B cell (primary cell): ENCODE results near the gene FSCN2.

Experiments used
- EZH2 ChIP-seq: IDR thresholded peaks from 2 replicates; pipeline ENCODE4 v1.6.1; 2012; ENCODE audit warnings: borderline replicate concordance, low read depth, mild to moderate bottlenecking, moderate library complexity, low read length; ENCODE audit not compliant: insufficient read depth, poor library complexity, severe bottlenecking
- TF ChIP-seq, protein P1 (sequence below): fragments of 200-600 bp; IDR thresholded peaks from one replicate; pipeline ENCODE4 v1.8.0; 2022; ENCODE audit warnings: antibody characterized with exemption, mild to moderate bottlenecking

DNA sequence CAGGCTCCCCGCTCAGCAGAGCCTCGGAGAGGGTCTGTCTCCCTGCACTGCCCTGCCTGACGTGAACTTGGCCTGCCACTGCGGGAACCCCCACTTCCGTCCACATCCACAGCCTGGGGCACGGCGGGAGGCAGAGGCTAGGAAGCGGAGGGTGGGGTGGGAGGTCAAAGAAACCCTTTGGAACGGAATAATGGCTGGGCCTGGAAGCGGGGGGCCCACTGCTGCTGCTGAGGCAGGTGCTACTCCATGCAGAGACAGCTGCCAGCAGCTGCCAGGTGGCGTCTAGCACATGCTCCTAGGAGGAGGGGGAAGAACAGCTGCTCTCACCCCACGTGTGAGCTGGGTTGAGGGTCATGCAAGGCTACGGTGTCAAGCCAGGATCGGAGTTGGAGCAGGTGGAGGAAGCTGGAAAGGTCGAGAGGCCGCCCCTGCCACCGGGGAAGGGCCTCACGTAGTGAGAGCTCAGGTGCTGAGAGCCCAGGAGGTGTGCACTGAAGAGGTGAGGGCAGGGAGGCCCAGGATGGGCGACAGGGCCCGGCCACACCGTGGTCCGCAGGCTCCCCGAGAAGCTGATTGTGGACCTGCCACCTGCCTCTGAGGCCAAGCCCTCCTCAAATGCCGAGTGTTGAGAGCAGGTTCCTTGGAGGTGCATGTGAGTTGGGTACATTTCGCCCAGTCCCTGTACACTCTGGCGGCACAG lies 9.8 kb downstream of the FSCN2 start:
- TF ChIP-seq, protein P1, sequence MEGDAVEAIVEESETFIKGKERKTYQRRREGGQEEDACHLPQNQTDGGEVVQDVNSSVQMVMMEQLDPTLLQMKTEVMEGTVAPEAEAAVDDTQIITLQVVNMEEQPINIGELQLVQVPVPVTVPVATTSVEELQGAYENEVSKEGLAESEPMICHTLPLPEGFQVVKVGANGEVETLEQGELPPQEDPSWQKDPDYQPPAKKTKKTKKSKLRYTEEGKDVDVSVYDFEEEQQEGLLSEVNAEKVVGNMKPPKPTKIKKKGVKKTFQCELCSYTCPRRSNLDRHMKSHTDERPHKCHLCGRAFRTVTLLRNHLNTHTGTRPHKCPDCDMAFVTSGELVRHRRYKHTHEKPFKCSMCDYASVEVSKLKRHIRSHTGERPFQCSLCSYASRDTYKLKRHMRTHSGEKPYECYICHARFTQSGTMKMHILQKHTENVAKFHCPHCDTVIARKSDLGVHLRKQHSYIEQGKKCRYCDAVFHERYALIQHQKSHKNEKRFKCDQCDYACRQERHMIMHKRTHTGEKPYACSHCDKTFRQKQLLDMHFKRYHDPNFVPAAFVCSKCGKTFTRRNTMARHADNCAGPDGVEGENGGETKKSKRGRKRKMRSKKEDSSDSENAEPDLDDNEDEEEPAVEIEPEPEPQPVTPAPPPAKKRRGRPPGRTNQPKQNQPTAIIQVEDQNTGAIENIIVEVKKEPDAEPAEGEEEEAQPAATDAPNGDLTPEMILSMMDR, result peak; percentile 8
- TF ChIP-seq EZH2, result no peak
